GM06990 (cell line): ENCODE measurements around the gene BCOR.

Experiments used
- DNase-seq: peaks from one replicate; pipeline ENCODE4 v3.0.0-alpha.2; 2011; ENCODE audit not compliant: insufficient read length; ENCODE audit errors: extremely low read depth
- H3K27me3 ChIP-seq: replicated peaks from 2 replicates; pipeline ENCODE4 v1.6.0; 2011; ENCODE audit warnings: low read length; ENCODE audit not compliant: control insufficient read depth, insufficient read depth
- H3K36me3 ChIP-seq: 2 replicates; pipeline ENCODE4 v1.5.1; 2011; ENCODE audit warnings: low read length; ENCODE audit not compliant: control insufficient read depth, insufficient read depth
- H3K4me3 ChIP-seq: replicated peaks from 2 replicates; pipeline ENCODE4 v1.5.1; 2011; ENCODE audit warnings: low read depth, mild to moderate bottlenecking, control low read depth, low read length
- TF ChIP-seq, protein P1 (sequence below): IDR thresholded peaks from 2 replicates; pipeline ENCODE4 v1.5.1; 2011; ENCODE audit warnings: low read length, control low read depth, mild to moderate bottlenecking, inconsistent platforms; ENCODE audit not compliant: insufficient read depth, poor library complexity, severe bottlenecking

The BCOR gene

DNA sequence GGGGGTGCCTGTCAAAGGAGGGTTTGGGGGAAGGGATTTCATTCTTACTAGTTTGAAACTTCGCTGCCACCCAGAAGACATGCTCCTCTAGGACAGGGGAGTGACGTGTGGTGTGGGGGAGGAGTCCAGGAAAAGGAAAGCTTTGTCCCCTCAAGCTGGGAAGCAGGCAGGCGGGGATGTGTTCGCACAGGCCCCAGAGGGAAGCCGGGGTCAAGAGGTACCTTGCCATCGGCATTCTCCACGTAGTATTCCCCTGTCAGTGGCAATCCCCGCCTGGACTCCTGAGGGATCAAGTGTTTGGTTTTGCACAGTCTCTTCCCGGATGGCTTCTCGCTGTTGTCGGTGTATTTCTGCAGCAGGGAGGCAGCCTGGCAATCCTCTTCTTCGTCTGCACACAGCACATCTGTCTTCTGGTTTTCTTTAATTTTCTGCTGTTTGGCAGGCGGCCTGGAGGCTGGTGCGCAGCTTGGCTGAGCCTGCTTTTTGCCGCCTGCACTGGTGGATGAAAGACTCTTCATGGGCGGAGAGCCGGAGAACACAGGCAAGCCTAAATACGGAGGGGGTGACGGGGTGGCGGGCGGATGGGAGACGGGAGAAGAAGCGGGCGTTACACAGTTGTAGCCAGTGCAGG lies 35.1 kb downstream of the BCOR start:
- Histone ChIP-seq H3K36me3 (peaks cover 10% of the 10 kb centered on the region), H3K27me3 (no peaks in the 10 kb centered on the region), H3K4me3 (no peak overlapping the region)
- TF ChIP-seq, protein P1, sequence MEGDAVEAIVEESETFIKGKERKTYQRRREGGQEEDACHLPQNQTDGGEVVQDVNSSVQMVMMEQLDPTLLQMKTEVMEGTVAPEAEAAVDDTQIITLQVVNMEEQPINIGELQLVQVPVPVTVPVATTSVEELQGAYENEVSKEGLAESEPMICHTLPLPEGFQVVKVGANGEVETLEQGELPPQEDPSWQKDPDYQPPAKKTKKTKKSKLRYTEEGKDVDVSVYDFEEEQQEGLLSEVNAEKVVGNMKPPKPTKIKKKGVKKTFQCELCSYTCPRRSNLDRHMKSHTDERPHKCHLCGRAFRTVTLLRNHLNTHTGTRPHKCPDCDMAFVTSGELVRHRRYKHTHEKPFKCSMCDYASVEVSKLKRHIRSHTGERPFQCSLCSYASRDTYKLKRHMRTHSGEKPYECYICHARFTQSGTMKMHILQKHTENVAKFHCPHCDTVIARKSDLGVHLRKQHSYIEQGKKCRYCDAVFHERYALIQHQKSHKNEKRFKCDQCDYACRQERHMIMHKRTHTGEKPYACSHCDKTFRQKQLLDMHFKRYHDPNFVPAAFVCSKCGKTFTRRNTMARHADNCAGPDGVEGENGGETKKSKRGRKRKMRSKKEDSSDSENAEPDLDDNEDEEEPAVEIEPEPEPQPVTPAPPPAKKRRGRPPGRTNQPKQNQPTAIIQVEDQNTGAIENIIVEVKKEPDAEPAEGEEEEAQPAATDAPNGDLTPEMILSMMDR: no peak
- no peak for DNase-seq

DNA sequence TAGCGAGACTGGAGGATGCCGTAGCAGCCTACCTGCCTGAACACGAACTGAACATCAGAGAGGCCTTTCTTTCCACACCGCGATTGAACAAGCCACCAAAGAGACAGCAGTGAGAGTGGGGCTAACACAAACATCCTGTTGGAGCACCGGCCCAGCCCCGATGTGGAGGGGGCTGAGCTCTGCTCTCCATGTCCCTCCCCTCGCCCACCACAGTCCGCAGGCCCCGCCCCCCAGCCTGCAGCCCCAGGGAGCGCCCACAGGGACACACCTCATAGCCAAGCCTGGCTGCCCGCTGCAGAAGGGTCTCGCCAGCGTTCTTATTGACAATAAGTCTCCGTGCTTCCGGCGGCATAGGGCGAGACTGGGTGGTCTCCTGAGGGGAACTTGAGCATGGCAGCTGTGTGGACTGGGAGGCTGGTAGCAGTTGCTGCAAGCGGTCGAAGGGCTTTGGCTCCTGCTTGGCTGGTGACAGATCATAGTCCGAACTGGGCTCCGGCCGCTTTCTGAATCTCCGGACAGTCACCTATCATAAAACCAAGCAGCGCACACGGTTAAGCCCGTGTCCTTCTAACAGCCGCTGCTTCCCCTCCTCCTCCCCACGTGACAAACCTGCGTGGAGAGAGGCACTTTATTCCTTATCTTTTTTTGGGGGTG lies 35.8 kb downstream of the BCOR start:
- no peak for DNase-seq
- Histone ChIP-seq H3K36me3 (peaks cover 10% of the 10 kb centered on the region), H3K27me3 (no peaks in the 10 kb centered on the region), H3K4me3 (no peak overlapping the region)
- TF ChIP-seq, protein P1: no peak

DNA sequence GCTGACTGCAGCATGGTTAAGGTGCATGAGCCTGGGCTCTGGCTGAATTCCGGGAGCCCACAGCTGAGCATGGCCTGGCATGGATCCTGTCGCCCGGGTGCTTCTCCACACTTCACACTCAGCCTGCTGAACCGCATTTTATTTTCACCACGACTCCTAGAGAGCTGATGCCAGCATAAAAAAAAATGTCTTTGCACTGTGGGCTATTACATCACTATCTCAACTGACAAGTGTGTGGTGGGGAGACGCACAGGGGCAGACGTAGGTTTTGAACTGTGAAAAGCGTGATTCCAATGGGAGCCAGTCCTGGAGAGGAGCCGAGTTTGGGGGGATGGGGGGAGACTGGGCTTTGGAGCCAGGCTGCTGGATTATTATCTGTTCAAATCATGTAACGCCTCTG lies 36.8 kb downstream of the BCOR start:
- TF ChIP-seq, protein P1: no peak
- no peak for DNase-seq
- H3K36me3 ChIP-seq: peaks cover 10% of the 10 kb centered on the region
- no peaks in the 10 kb centered on the region for H3K27me3 ChIP-seq
- H3K4me3 ChIP-seq: no peak overlapping the region

DNA sequence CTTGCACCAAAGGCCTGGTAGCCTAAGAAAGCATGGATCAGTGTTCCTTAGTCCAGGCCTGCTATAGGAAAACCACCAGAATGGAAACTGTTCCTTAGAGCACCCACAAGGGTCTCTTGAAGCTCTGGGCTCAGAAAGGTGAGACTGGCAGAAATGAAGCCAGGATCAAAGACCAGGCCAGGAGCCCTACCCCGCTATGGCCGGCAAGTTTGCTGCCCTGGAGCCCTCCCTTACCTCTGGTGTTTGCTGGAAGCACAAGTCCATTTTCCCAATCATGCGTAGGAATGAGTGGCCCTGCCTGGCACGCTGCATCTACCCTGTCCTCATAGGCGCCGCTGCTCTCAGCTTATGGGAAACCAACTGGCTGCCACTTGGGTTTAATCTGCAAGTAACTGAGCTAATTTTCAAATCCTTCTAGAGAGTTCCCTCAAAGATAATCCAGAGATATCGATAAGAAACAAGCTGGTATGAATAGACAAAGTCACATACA lies 37.4 kb downstream of the BCOR start:
- TF ChIP-seq, protein P1: no peak
- H3K36me3 ChIP-seq: peaks cover 12% of the 10 kb centered on the region
- DNase-seq: no peak
- H3K27me3 ChIP-seq: no peaks in the 10 kb centered on the region
- no peak overlapping the region for H3K4me3 ChIP-seq

DNA sequence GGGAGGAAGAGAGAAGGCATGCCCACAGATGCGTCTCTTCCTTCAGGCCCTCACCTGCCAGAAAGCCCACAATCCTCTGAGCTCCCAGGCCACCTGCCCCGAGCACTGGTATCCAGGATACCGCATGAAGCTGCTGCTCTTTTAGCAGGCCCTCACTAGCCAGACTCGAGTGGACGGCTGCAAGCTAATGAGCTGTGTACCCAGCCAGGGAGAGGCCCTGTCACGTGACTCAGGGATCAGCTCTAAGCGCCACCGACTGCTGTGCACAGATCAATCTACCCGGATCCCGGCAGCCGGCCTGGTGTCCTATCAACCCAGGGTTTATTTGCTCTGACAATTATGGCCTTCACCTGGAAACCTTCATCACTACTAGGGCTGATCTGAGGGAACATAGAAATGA lies 39.0 kb downstream of the BCOR start:
- Histone ChIP-seq H3K4me3 (no peak overlapping the region), H3K36me3 (peaks cover 17% of the 10 kb centered on the region), H3K27me3 (no peaks in the 10 kb centered on the region)
- DNase-seq: no peak
- TF ChIP-seq, protein P1: no peak
